Ishikawa (cell line): ENCODE results near the gene KCNA5.

ENCODE experiments used
- EGR1 ChIP-seq: IDR thresholded peaks from 2 replicates; pipeline ENCODE4 v1.6.1; 2012
- EP300 ChIP-seq: IDR thresholded peaks from 2 replicates; pipeline ENCODE4 v1.6.1; 2012; ENCODE audit warnings: borderline replicate concordance
- FOXM1 ChIP-seq: IDR thresholded peaks from 2 replicates; pipeline ENCODE4 v1.6.1; 2012; ENCODE audit warnings: low read depth, borderline replicate concordance
- TAF1 ChIP-seq: IDR thresholded peaks from 2 replicates; pipeline ENCODE4 v1.6.1; 2012; ENCODE audit warnings: low read depth, mild to moderate bottlenecking
- TF ChIP-seq, protein P1 (sequence below): IDR thresholded peaks from 2 replicates; pipeline ENCODE4 v1.6.1; 2012
- TF ChIP-seq, protein P2 (sequence below): IDR thresholded peaks from 2 replicates; pipeline ENCODE4 v1.6.1; 2012
- TF ChIP-seq, protein P3 (sequence below): IDR thresholded peaks from 2 replicates; pipeline ENCODE4 v1.6.1; 2012; ENCODE audit warnings: low read depth, mild to moderate bottlenecking

DNA sequence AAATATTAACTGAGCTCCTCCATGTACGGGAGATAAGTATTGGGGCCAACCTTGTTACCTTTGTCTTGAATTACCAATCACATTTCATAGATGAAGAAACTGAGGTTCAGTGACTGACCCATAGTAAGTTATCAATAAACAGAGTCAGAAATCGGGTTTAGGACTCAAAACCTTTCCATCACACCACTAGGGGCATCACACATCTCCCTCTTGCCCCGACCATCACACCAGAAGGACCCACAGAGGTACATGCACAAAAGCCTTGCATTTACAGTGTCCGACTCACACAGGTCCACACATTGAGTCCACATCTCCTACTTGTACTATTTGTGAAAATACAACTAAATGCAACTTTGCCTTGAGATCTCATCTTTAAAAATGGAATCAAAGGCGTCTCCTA, 29.4 kb downstream of the KCNA5 start:
- TF ChIP-seq EP300 (no peak), TAF1 (no peak), EGR1 (no peak), FOXM1 (no peak)
- TF ChIP-seq, protein P1, sequence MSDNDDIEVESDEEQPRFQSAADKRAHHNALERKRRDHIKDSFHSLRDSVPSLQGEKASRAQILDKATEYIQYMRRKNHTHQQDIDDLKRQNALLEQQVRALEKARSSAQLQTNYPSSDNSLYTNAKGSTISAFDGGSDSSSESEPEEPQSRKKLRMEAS: no peak
- TF ChIP-seq, protein P2, sequence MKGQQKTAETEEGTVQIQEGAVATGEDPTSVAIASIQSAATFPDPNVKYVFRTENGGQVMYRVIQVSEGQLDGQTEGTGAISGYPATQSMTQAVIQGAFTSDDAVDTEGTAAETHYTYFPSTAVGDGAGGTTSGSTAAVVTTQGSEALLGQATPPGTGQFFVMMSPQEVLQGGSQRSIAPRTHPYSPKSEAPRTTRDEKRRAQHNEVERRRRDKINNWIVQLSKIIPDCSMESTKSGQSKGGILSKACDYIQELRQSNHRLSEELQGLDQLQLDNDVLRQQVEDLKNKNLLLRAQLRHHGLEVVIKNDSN: no peak
- TF ChIP-seq, protein P3, sequence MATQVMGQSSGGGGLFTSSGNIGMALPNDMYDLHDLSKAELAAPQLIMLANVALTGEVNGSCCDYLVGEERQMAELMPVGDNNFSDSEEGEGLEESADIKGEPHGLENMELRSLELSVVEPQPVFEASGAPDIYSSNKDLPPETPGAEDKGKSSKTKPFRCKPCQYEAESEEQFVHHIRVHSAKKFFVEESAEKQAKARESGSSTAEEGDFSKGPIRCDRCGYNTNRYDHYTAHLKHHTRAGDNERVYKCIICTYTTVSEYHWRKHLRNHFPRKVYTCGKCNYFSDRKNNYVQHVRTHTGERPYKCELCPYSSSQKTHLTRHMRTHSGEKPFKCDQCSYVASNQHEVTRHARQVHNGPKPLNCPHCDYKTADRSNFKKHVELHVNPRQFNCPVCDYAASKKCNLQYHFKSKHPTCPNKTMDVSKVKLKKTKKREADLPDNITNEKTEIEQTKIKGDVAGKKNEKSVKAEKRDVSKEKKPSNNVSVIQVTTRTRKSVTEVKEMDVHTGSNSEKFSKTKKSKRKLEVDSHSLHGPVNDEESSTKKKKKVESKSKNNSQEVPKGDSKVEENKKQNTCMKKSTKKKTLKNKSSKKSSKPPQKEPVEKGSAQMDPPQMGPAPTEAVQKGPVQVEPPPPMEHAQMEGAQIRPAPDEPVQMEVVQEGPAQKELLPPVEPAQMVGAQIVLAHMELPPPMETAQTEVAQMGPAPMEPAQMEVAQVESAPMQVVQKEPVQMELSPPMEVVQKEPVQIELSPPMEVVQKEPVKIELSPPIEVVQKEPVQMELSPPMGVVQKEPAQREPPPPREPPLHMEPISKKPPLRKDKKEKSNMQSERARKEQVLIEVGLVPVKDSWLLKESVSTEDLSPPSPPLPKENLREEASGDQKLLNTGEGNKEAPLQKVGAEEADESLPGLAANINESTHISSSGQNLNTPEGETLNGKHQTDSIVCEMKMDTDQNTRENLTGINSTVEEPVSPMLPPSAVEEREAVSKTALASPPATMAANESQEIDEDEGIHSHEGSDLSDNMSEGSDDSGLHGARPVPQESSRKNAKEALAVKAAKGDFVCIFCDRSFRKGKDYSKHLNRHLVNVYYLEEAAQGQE: no peak
